K562 (cell line): ENCODE results near the gene KBTBD2. TPM values are rescaled to one million over a fixed set of nuclear protein-coding genes. Genes with fewer than 3 reads are reported as not detected.
A peak's percentile ranks its signal among the peaks of the same experiment; 100 is the strongest.

Experiments used
- ATAC-seq: fragments of 200-7000 bp; cut with Tn5 transposase; 3 replicates; pipeline ENCODE4 v1.9.1; 2020; ENCODE audit warnings: moderate library complexity
- BruUV-seq: library from RNA; stranded (reverse); fragments of 400-500 nt; replicated peaks from 2 replicates; lab custom pipeline; 2021; lab: Mats Ljungman, UMichigan
- CTCF ChIA-PET: fragments of 300-600 bp; formaldehyde crosslinking; extraction: SDS; loops from one replicate; lab custom pipeline; 2021; ENCODE audit warnings: low intra/inter-chr PET ratio; lab: Yijun Ruan, JAX
- POLR2A ChIA-PET: fragments of 300-600, 350-650 bp; sonication (Branson Sonifier 250); formaldehyde crosslinking; extraction: SDS; loops from one replicate; lab custom pipeline; 2021; ENCODE audit warnings: antibody characterized with exemption, inconsistent platforms; lab: Yijun Ruan, JAX
- DNase-seq, 4 experiments: peaks; one replicate each; pipeline versions ENCODE4 v3.0.0 to v3.0.0-alpha.2; 2011 to 2018; ENCODE audit warnings: low spot score in 3 of 4, mixed read lengths in 3 of 4; ENCODE audit errors: extremely low read depth in 1 of 4
- FAIRE-seq: peaks from 2 replicates; lab custom pipeline; 2011; peaks lifted over from hg19 to GRCh38; lab: Jason Lieb, UNC
- H2AFZ ChIP-seq: 2 replicates; pipeline ENCODE4 v1.6.0; 2011; ENCODE audit warnings: low read depth, low read length, control low read depth, inconsistent platforms
- H3K27ac ChIP-seq: fragments of 200-600 bp; 3 replicates; pipeline ENCODE4 v1.8.0; 2011; ENCODE audit warnings: low read depth, mild to moderate bottlenecking, control low read depth, inconsistent platforms, low read length, moderate library complexity, mixed read lengths; ENCODE audit errors: extremely low read depth
- H3K27me3 ChIP-seq, 2 experiments: fragments of 300-600 bp in 1 of 2; 2 replicates in 1 of 2; 3 replicates in 1 of 2; pipeline versions ENCODE4 v1.6.0 to v1.8.0; 2011; ENCODE audit warnings: inconsistent platforms in 2 of 2, low read length in 2 of 2, mild to moderate bottlenecking in 1 of 2, mixed read lengths in 1 of 2, moderate library complexity in 1 of 2; ENCODE audit not compliant: control insufficient read depth in 2 of 2, insufficient read depth in 2 of 2
- H3K36me3 ChIP-seq: fragments of 300-600 bp; 3 replicates; pipeline ENCODE4 v1.8.0; 2011; ENCODE audit warnings: mild to moderate bottlenecking, low read length, inconsistent platforms; ENCODE audit not compliant: control insufficient read depth, insufficient read depth
- H3K4me1 ChIP-seq, 2 experiments: fragments of 200-600 bp in 1 of 2; replicated peaks in 1 of 2; 2 replicates in 1 of 2; 3 replicates in 1 of 2; pipeline versions ENCODE4 v1.5.1 to v1.8.0; 2011; ENCODE audit warnings: inconsistent platforms in 2 of 2, low read length in 2 of 2, mild to moderate bottlenecking in 1 of 2, mixed read lengths in 1 of 2, moderate library complexity in 1 of 2; ENCODE audit not compliant: control insufficient read depth in 2 of 2, insufficient read depth in 2 of 2
- H3K4me2 ChIP-seq: 2 replicates; pipeline ENCODE4 v1.6.1; 2011; ENCODE audit warnings: low read length, control low read depth, inconsistent platforms, mixed read lengths; ENCODE audit not compliant: insufficient read depth
- H3K4me3 ChIP-seq: fragments of 200-600 bp; sonication (generic), shearing (Covaris generic); 2 replicates; pipeline ENCODE4 v1.5.1; 2016; ENCODE audit warnings: control low read depth, inconsistent platforms
- H3K79me2 ChIP-seq: fragments of 200-600 bp; 3 replicates; pipeline ENCODE4 v1.8.0; 2011; ENCODE audit warnings: low read length, inconsistent platforms; ENCODE audit not compliant: control insufficient read depth, insufficient read depth
- H3K9ac ChIP-seq, 2 experiments: 2 replicates each; pipeline versions ENCODE4 v1.6.0 to v1.6.1; 2011; ENCODE audit warnings: low read depth in 2 of 2, low read length in 2 of 2, control low read depth in 1 of 2, inconsistent platforms in 1 of 2, mild to moderate bottlenecking in 1 of 2, mixed read lengths in 1 of 2; ENCODE audit not compliant: insufficient read depth in 1 of 2
- H3K9me1 ChIP-seq: one replicate; pipeline ENCODE4 v1.6.0; 2011; ENCODE audit warnings: inconsistent platforms, mild to moderate bottlenecking, low read length, moderate library complexity; ENCODE audit not compliant: control insufficient read depth, insufficient read depth
- H3K9me3 ChIP-seq: replicated peaks from 2 replicates; pipeline ENCODE4 v1.5.1; 2011; ENCODE audit warnings: low read depth, low read length, inconsistent platforms; ENCODE audit not compliant: control insufficient read depth, insufficient read depth
- H4K20me1 ChIP-seq: replicated peaks from 2 replicates; pipeline ENCODE4 v1.6.1; 2011; ENCODE audit warnings: low read length, inconsistent platforms, mixed read lengths; ENCODE audit not compliant: control insufficient read depth, insufficient read depth
- FOXM1 ChIP-seq, 2 experiments: fragments of 450-650 bp in 1 of 2; sonication (generic) in 1 of 2; formaldehyde crosslinking in 1 of 2; IDR thresholded peaks; 2 replicates each; pipeline versions ENCODE4 v1.6.1 to v1.9.0; 2017 to 2022; ENCODE audit warnings: low read depth in 2 of 2, mild to moderate bottlenecking in 2 of 2, missing genetic modification reagents in 1 of 2, moderate library complexity in 1 of 2
- HES1 ChIP-seq: fragments of 450-650 bp; IDR thresholded peaks from 2 replicates; pipeline ENCODE4 v1.6.1; 2016; ENCODE audit warnings: low read depth, mild to moderate bottlenecking, moderate library complexity
- MLLT1 ChIP-seq, 2 experiments: fragments of 450-650 bp; IDR thresholded peaks; 2 replicates each; pipeline ENCODE4 v1.6.1; 2016
- NR1H2 ChIP-seq: sonication (generic); formaldehyde crosslinking; IDR thresholded peaks from 2 replicates; pipeline ENCODE4 v1.4.0; 2020; ENCODE audit warnings: mild to moderate bottlenecking, missing genetic modification reagents
- NR4A1 ChIP-seq, 2 experiments: fragments of 250-450 bp in 1 of 2; fragments of 450-650 bp in 1 of 2; sonication (Bioruptor Pico) in 1 of 2; IDR thresholded peaks; 2 replicates each; pipeline versions ENCODE4 v1.4.0 to v1.6.1; 2016 to 2020; ENCODE audit warnings: mild to moderate bottlenecking in 2 of 2, missing compliant biosample characterization in 1 of 2, missing genetic modification characterization in 1 of 2, moderate library complexity in 1 of 2
- NRF1 ChIP-seq, 2 experiments: fragments of 450-650 bp; IDR thresholded peaks in 1 of 2; conservative IDR thresholded peaks in 1 of 2; 2 replicates each; pipeline ENCODE4 v1.6.1; 2014; ENCODE audit warnings: mild to moderate bottlenecking in 2 of 2
- PHB ChIP-seq: fragments of 250-450 bp; sonication (Bioruptor Pico); IDR thresholded peaks from 2 replicates; pipeline ENCODE4 v1.5.0; 2021
- ZNF318 ChIP-seq, 2 experiments: fragments of 450-650 bp; IDR thresholded peaks; 2 replicates each; pipeline ENCODE4 v1.6.1; 2016; ENCODE audit warnings: mild to moderate bottlenecking in 2 of 2, borderline replicate concordance in 1 of 2, low read depth in 1 of 2, moderate library complexity in 1 of 2
- ZNF384 ChIP-seq: IDR thresholded peaks from 2 replicates; pipeline ENCODE4 v1.6.1; 2012; ENCODE audit warnings: low read depth, low read length, improper control_type of control experiment
- ZNF79 ChIP-seq: fragments of 250-450 bp; sonication (Bioruptor Pico); IDR thresholded peaks from 2 replicates; pipeline ENCODE4 v1.4.0; 2020; ENCODE audit warnings: low read depth, mild to moderate bottlenecking, moderate library complexity
- ZNF830 ChIP-seq: fragments of 250-450 bp; sonication (Bioruptor Pico); IDR thresholded peaks from 2 replicates; pipeline ENCODE4 v1.5.0; 2021; ENCODE audit warnings: mild to moderate bottlenecking
- WGBS: fragments of 100-300 bp; shearing (Covaris generic); methylation state at CpG from one replicate; pipeline ENCODE4 v1.1.6; 2016; ENCODE audit warnings: low coverage, mixed read lengths; ENCODE audit not compliant: insufficient coverage; ENCODE audit errors: missing lambda C conversion rate; 5-methylcytosine and 5-hydroxymethylcytosine counted together
- in situ Hi-C: fragments of 300-500 bp; cut with MboI; formaldehyde crosslinking; loops from 4 replicates; pipeline ENCODE4 v1.15.0; 2018; ENCODE audit warnings: inconsistent platforms, mixed read lengths
- intact Hi-C: fragments of 100-400 bp; cut with micrococcal nuclease; formaldehyde crosslinking; loops from 2 replicates; pipeline ENCODE4 v1.14.2; 2022
- polyA plus RNA-seq, 8 experiments: library from polyadenylated mRNA; depleted of rRNA in 4 of 8; stranded (reverse) in 5 of 8; unstranded in 3 of 8; fragments of >200 nt; fragmentation: Nextera tagmentation in 2 of 8; fragmentation: Illumina TruSeq in 1 of 8; extraction: Ambion mirVana in 2 of 8; extraction: Trizol in 1 of 8; gene quantifications; 2 replicates each; pipeline versions ENCODE4 v1.2.1 to v1.2.3, GENCODE V29; 2011 to 2014; ENCODE audit warnings: inconsistent platforms in 1 of 8, missing spikeins in 1 of 8
- total RNA-seq, 7 experiments: library from RNA; depleted of rRNA in 6 of 7; stranded (reverse); fragments of >200 nt in 6 of 7; fragmentation: Illumina TruSeq in 2 of 7; extraction: Trizol in 2 of 7; gene quantifications; 2 replicates each; pipeline versions ENCODE4 v1.2.1 to v1.2.3, GENCODE V29; 2011 to 2021; ENCODE audit warnings: low replicate concordance in 1 of 7

KBTBD2 gene
- total and polyA plus RNA-seq, 9 of the 15 experiments (the other 6 are each of a cell fraction or from before 2014, with no cell fraction given): 22.8 to 62.2 (median 30.8) TPM

- intact Hi-C loops: no loop called here
- H3K4me1 ChIP-seq: peaks cover 15 to 38% of the 10 kb centered on the region in 2 experiments
- peaks cover 15% of the 10 kb centered on the region; the same call in 1 of the 2 replicates for H4K20me1 ChIP-seq
- H3K27me3 ChIP-seq: no peaks in the 10 kb centered on the region
- ChIA-PET CTCF (no interaction called here), POLR2A (interaction anchor here (0.7 to 9.5 kb wide), 5 partner anchors 13 to 574 kb away, joined by 4 to 111 read pairs (median 5); no protein-coding TSS in a partner anchor)
- FAIRE-seq: no peak
- H3K9me1 ChIP-seq: no peaks in the 10 kb centered on the region
- DNase-seq: peak in 1 of 4 experiments; percentile 40
- H3K9ac ChIP-seq: peak overlapping the region; percentile 47 to 99
- peak overlapping the region; percentile 99 for H3K27ac ChIP-seq
- peaks cover 14% of the 10 kb centered on the region; the same call in 2 of the 3 replicates for H3K36me3 ChIP-seq
- H3K79me2 ChIP-seq: peaks cover 75% of the 10 kb centered on the region
- WGBS: 3% methylated on average over 5 of the region's 6 CpGs
- peak overlapping the region; percentile 84 for H3K4me3 ChIP-seq
- H3K4me2 ChIP-seq: peak overlapping the region; percentile 89
- no peak overlapping the region for H2AFZ ChIP-seq
- BruUV-seq: no TSS peak
- peak; percentile 3 for ATAC-seq
- no peaks in the 10 kb centered on the region for H3K9me3 ChIP-seq
- in situ Hi-C loops: no loop called here
- TF ChIP-seq PHB (CRISPR knock-in tag) (no peak), MLLT1 (IDR thresholded peaks at IDR 0.05) (peak in 1 of 2 experiments; percentile 20; a peak in 1 of 4 replicates), FOXM1 (IDR thresholded peaks at IDR 0.05; ENCODE audit: low read depth) (no peak), FOXM1 (CRISPR knock-in tag; IDR thresholded peaks at IDR 0.05; ENCODE audit: low read depth) (no peak), ZNF79 (no peak), HES1 (no peak), NRF1 (conservative IDR thresholded peaks at IDR 0.05 in 1 of 2, IDR thresholded peaks at IDR 0.05 in 1 of 2) (no peak), NR4A1 (CRISPR knock-in tag; IDR thresholded peaks at IDR 0.05) (no peak), NR4A1 (tag; IDR thresholded peaks at IDR 0.05) (no peak), ZNF318 (IDR thresholded peaks at IDR 0.05; ENCODE audit: borderline replicate concordance in 1 of 2, low read depth in 1 of 2) (no peak), NR1H2 (no peak), ZNF384 (peak; percentile 82), ZNF830 (CRISPR knock-in tag) (no peak)
These were observed 3.1 kb downstream of the KBTBD2 start for GRCh38 chr7:32888505-32888904.
